Neural cell (in vitro differentiated cells): ENCODE measurements around the gene ZCCHC24. TPM values are rescaled to one million over a fixed set of nuclear protein-coding genes. Genes with fewer than 3 reads are reported as not detected.

Source experiments
- H2AFZ ChIP-seq: fragments of 200-600, 300-800 bp; sonication (generic), shearing (Covaris generic); 2 replicates; pipeline ENCODE4 v1.6.0; 2014; ENCODE audit warnings: low read depth, mild to moderate bottlenecking, antibody characterized with exemption, low read length, moderate library complexity
- H3F3A ChIP-seq: fragments of 200-600 bp; shearing (Covaris generic); 2 replicates; pipeline ENCODE4 v1.6.1; 2016; ENCODE audit warnings: mild to moderate bottlenecking, moderate library complexity, mixed read lengths, antibody characterized with exemption, low read length; ENCODE audit not compliant: insufficient read depth, poor library complexity, severe bottlenecking
- H3K27ac ChIP-seq: fragments of 200-600, 300-800 bp; sonication (generic), shearing (Covaris generic); 2 replicates; pipeline ENCODE4 v1.5.1; 2014; ENCODE audit warnings: mild to moderate bottlenecking, low read length, moderate library complexity
- H3K27me3 ChIP-seq: fragments of 300-800, 200-600 bp; sonication (generic), shearing (Covaris generic); 2 replicates; pipeline ENCODE4 v1.6.0; 2014; ENCODE audit warnings: mild to moderate bottlenecking, low read depth, low read length, moderate library complexity; ENCODE audit not compliant: insufficient read depth
- H3K36me3 ChIP-seq: fragments of 300-800, 200-600 bp; sonication (generic), shearing (Covaris generic); 2 replicates; pipeline ENCODE4 v1.5.1; 2014; ENCODE audit warnings: mild to moderate bottlenecking, antibody characterized with exemption, low read length, moderate library complexity; ENCODE audit not compliant: insufficient read depth
- H3K4me2 ChIP-seq: fragments of 300-800, 200-600 bp; sonication (generic), shearing (Covaris generic); 2 replicates; pipeline ENCODE4 v1.6.0; 2014; ENCODE audit warnings: mild to moderate bottlenecking, low read length
- H3K4me3 ChIP-seq: fragments of 300-800, 200-600 bp; sonication (generic), shearing (Covaris generic); 2 replicates; pipeline ENCODE4 v1.5.1; 2014; ENCODE audit warnings: mild to moderate bottlenecking, low read length, moderate library complexity
- H3K79me2 ChIP-seq: fragments of 200-600 bp; shearing (Covaris generic); replicated peaks from 2 replicates; pipeline ENCODE4 v1.6.0; 2014; ENCODE audit warnings: mild to moderate bottlenecking, low read length, moderate library complexity; ENCODE audit not compliant: insufficient read depth
- H3K9ac ChIP-seq: fragments of 300-800, 200-600 bp; sonication (generic), shearing (Covaris generic); 2 replicates; pipeline ENCODE4 v1.6.1; 2016; ENCODE audit warnings: mild to moderate bottlenecking, low read length, mixed read lengths
- H3K9me2 ChIP-seq: fragments of 200-600 bp; shearing (Covaris generic); 2 replicates; pipeline ENCODE4 v1.6.1; 2016; ENCODE audit warnings: mild to moderate bottlenecking, low read length, mixed read lengths; ENCODE audit not compliant: insufficient read depth
- H3K9me3 ChIP-seq: fragments of 200-600, 300-800 bp; sonication (generic), shearing (Covaris generic); 2 replicates; pipeline ENCODE4 v1.6.1; 2016; ENCODE audit warnings: mild to moderate bottlenecking, mixed run types, low read length, moderate library complexity, mixed read lengths
- H4K20me1 ChIP-seq: fragments of 200-600 bp; shearing (Covaris generic); 2 replicates; pipeline ENCODE4 v1.6.1; 2016; ENCODE audit warnings: mild to moderate bottlenecking, mixed run types; ENCODE audit not compliant: insufficient read depth
- EP300 ChIP-seq: fragments of 450-650 bp; conservative IDR thresholded peaks from 2 replicates; pipeline ENCODE4 v1.6.1; 2014; ENCODE audit warnings: antibody characterized with exemption, mild to moderate bottlenecking, moderate library complexity; ENCODE audit not compliant: poor library complexity, severe bottlenecking
- EZH2 ChIP-seq: fragments of 200-600, 300-800 bp; shearing (Covaris generic), sonication (generic); IDR thresholded peaks from 2 replicates; pipeline ENCODE4 v1.6.1; 2014; ENCODE audit warnings: antibody characterized with exemption, low read length, borderline replicate concordance, mild to moderate bottlenecking; ENCODE audit not compliant: insufficient read depth, poor library complexity, severe bottlenecking
- MXI1 ChIP-seq: fragments of 450-650 bp; conservative IDR thresholded peaks from 2 replicates; pipeline ENCODE4 v1.6.1; 2014; ENCODE audit warnings: antibody characterized with exemption, mild to moderate bottlenecking; ENCODE audit not compliant: poor library complexity, severe bottlenecking
- POLR2AphosphoS5 ChIP-seq: IDR thresholded peaks from 2 replicates; pipeline ENCODE4 v1.6.1; 2012
- RAD21 ChIP-seq: fragments of 450-650 bp; conservative IDR thresholded peaks from 2 replicates; pipeline ENCODE4 v1.6.1; 2014; ENCODE audit warnings: antibody characterized with exemption, mild to moderate bottlenecking, moderate library complexity
- SMC3 ChIP-seq: fragments of 450-650 bp; conservative IDR thresholded peaks from 2 replicates; pipeline ENCODE4 v1.6.1; 2014; ENCODE audit warnings: antibody characterized with exemption, mild to moderate bottlenecking, moderate library complexity; ENCODE audit not compliant: poor library complexity
- TAF1 ChIP-seq: IDR thresholded peaks from 2 replicates; pipeline ENCODE4 v1.6.1; 2012; ENCODE audit warnings: low read depth
- polyA plus RNA-seq: library from polyadenylated mRNA; depleted of rRNA; stranded (reverse); fragments of >200 nt; gene quantifications from 2 replicates; pipeline ENCODE4 v1.2.3, GENCODE V29; 2014
- TF ChIP-seq, protein P1 (sequence below): fragments of 450-650 bp; IDR thresholded peaks from 2 replicates; pipeline ENCODE4 v1.5.1; 2014; ENCODE audit warnings: antibody characterized with exemption, mild to moderate bottlenecking, moderate library complexity; ENCODE audit not compliant: poor library complexity, severe bottlenecking
- TF ChIP-seq, protein P2 (sequence below): IDR thresholded peaks from 2 replicates; pipeline ENCODE4 v1.6.1; 2012; ENCODE audit warnings: borderline replicate concordance

The ZCCHC24 gene
- polyA plus RNA-seq, 1 donor from 2014 or later = not detected

- no peaks in the 10 kb centered on the region for H3K36me3 ChIP-seq
- no peak overlapping the region for H2AFZ ChIP-seq
- no peaks in the 10 kb centered on the region for H3K27me3 ChIP-seq
- H3K79me2 ChIP-seq = no peaks in the 10 kb centered on the region
- no peaks in the 10 kb centered on the region for H3F3A ChIP-seq
- no peak overlapping the region for H3K4me2 ChIP-seq
- H3K4me3 ChIP-seq = no peak overlapping the region
- no peaks in the 10 kb centered on the region for H3K9me2 ChIP-seq
- TF ChIP-seq, protein P1, sequence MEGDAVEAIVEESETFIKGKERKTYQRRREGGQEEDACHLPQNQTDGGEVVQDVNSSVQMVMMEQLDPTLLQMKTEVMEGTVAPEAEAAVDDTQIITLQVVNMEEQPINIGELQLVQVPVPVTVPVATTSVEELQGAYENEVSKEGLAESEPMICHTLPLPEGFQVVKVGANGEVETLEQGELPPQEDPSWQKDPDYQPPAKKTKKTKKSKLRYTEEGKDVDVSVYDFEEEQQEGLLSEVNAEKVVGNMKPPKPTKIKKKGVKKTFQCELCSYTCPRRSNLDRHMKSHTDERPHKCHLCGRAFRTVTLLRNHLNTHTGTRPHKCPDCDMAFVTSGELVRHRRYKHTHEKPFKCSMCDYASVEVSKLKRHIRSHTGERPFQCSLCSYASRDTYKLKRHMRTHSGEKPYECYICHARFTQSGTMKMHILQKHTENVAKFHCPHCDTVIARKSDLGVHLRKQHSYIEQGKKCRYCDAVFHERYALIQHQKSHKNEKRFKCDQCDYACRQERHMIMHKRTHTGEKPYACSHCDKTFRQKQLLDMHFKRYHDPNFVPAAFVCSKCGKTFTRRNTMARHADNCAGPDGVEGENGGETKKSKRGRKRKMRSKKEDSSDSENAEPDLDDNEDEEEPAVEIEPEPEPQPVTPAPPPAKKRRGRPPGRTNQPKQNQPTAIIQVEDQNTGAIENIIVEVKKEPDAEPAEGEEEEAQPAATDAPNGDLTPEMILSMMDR = no peak
- TF ChIP-seq TAF1 (no peak), EZH2 (no peak), SMC3 (no peak), MXI1 (no peak), RAD21 (no peak), EP300 (no peak)
- TF ChIP-seq, protein P2, sequence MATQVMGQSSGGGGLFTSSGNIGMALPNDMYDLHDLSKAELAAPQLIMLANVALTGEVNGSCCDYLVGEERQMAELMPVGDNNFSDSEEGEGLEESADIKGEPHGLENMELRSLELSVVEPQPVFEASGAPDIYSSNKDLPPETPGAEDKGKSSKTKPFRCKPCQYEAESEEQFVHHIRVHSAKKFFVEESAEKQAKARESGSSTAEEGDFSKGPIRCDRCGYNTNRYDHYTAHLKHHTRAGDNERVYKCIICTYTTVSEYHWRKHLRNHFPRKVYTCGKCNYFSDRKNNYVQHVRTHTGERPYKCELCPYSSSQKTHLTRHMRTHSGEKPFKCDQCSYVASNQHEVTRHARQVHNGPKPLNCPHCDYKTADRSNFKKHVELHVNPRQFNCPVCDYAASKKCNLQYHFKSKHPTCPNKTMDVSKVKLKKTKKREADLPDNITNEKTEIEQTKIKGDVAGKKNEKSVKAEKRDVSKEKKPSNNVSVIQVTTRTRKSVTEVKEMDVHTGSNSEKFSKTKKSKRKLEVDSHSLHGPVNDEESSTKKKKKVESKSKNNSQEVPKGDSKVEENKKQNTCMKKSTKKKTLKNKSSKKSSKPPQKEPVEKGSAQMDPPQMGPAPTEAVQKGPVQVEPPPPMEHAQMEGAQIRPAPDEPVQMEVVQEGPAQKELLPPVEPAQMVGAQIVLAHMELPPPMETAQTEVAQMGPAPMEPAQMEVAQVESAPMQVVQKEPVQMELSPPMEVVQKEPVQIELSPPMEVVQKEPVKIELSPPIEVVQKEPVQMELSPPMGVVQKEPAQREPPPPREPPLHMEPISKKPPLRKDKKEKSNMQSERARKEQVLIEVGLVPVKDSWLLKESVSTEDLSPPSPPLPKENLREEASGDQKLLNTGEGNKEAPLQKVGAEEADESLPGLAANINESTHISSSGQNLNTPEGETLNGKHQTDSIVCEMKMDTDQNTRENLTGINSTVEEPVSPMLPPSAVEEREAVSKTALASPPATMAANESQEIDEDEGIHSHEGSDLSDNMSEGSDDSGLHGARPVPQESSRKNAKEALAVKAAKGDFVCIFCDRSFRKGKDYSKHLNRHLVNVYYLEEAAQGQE = no peak
- no peak overlapping the region for H3K27ac ChIP-seq
- no peaks in the 10 kb centered on the region for H4K20me1 ChIP-seq
- H3K9ac ChIP-seq = no peak overlapping the region
- H3K9me3 ChIP-seq = no peaks in the 10 kb centered on the region
These were observed 41.2 kb downstream of the ZCCHC24 start for GRCh38 chr10:79404231-79404609.

- H4K20me1 ChIP-seq = no peaks in the 10 kb centered on the region
- H3K9ac ChIP-seq = no peak overlapping the region
- H3K27me3 ChIP-seq = no peaks in the 10 kb centered on the region
- H3K4me2 ChIP-seq = no peak overlapping the region
- no peak overlapping the region for H2AFZ ChIP-seq
- H3K9me3 ChIP-seq = no peaks in the 10 kb centered on the region
- H3K79me2 ChIP-seq = no peaks in the 10 kb centered on the region
- no peaks in the 10 kb centered on the region for H3K9me2 ChIP-seq
- no peaks in the 10 kb centered on the region for H3K36me3 ChIP-seq
- H3F3A ChIP-seq = no peaks in the 10 kb centered on the region
- H3K27ac ChIP-seq = no peak overlapping the region
- no peak overlapping the region for H3K4me3 ChIP-seq
- TF ChIP-seq EZH2 (no peak), SMC3 (no peak), RAD21 (no peak), TAF1 (no peak), MXI1 (no peak), EP300 (no peak), POLR2AphosphoS5 (no peak)
- TF ChIP-seq, protein P1 = no peak
- TF ChIP-seq, protein P2 = no peak
These were observed 41.8 kb downstream of the ZCCHC24 start for GRCh38 chr10:79403441-79404230.
